ENCODE data around the gene GPC6.

DNA sequence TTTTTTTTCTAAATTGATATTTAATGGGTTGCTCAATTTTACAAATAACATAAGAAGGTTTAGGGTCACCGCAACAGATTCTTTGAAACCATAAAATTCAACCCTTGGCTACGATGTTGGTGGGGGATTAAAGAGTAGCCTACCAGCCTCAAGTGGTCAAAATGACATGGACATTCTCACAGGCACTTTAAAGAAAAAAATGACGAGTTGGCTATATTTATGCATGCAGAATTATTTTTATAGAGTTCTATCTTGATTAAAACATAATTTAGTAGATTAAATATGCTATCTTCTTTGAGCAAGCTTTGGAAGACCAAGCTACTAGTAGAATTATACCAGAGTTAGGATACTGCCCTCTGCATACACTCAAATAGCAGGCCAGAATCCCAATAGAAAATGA lies 959.9 kb downstream of the GPC6 start:
- no peak for TF ChIP-seq TAF1 (IDR thresholded peaks at IDR 0.05; ENCODE audit: borderline replicate concordance, low read depth, low read length)
- no peak for TF ChIP-seq RCOR1 (IDR thresholded peaks at IDR 0.05; ENCODE audit: low read length)
